Upper lobe of left lung (tissue), 6 donors: Measurements from ENCODE around the gene SYPL2. TPM values are rescaled to one million over a fixed set of nuclear protein-coding genes. Genes with fewer than 3 reads are reported as not detected.
A peak's percentile ranks its signal among the peaks of the same experiment; 100 is the strongest.

Experiments
- ATAC-seq, 2 donors: fragments of 200-7000 bp; cut with Tn5 transposase; one replicate each; pipeline ENCODE4 v1.9.1; 2022; ENCODE audit warnings: mild to moderate bottlenecking in 2 of 2, moderate library complexity in 2 of 2; ENCODE audit not compliant: low FRiP score in 2 of 2
- DNase-seq, 2 donors: peaks; one replicate each; pipeline ENCODE4 v3.0.0-alpha.2; 2019 to 2020
- H3K27ac ChIP-seq, 4 donors: fragments of 200-600 bp; sonication (generic); one replicate each; pipeline ENCODE4 v1.5.1; 2016 to 2019
- H3K27me3 ChIP-seq, 4 donors: fragments of 200-600 bp; sonication (generic); one replicate each; pipeline ENCODE4 v1.5.1; 2017 to 2019
- H3K36me3 ChIP-seq, 4 donors: fragments of 200-600 bp; sonication (generic); one replicate each; pipeline ENCODE4 v1.5.1; 2016 to 2019
- H3K4me1 ChIP-seq, 4 donors: fragments of 200-600 bp; sonication (generic); one replicate each; pipeline ENCODE4 v1.5.1; 2018 to 2019
- H3K4me3 ChIP-seq, 4 donors: fragments of 200-600 bp; sonication (generic); one replicate each; pipeline ENCODE4 v1.5.1; 2017 to 2019; ENCODE audit warnings: mild to moderate bottlenecking in 2 of 4, moderate library complexity in 1 of 4
- H3K9me3 ChIP-seq, 4 donors: fragments of 200-600 bp; sonication (generic); one replicate each; pipeline ENCODE4 v1.5.1; 2018 to 2019
- EP300 ChIP-seq, 4 donors: sonication (generic); formaldehyde crosslinking; IDR thresholded peaks; one replicate each; pipeline ENCODE4 v1.5.1; 2017; ENCODE audit warnings: antibody characterized with exemption in 4 of 4, control low read depth in 2 of 4
- POLR2A ChIP-seq, 4 donors: fragments of 450-650 bp; IDR thresholded peaks; one replicate each; pipeline ENCODE4 v1.5.1; 2016 to 2017; ENCODE audit warnings: antibody characterized with exemption in 4 of 4, mild to moderate bottlenecking in 2 of 4
- POLR2AphosphoS5 ChIP-seq, 2 donors: sonication (generic); formaldehyde crosslinking; IDR thresholded peaks; one replicate each; pipeline ENCODE4 v1.5.1; 2017; ENCODE audit warnings: antibody characterized with exemption in 2 of 2
- WGBS, 2 donors: methylation state at CpG; one replicate each; pipeline ENCODE4 v1.1.5; 2017 to 2018; 5-methylcytosine and 5-hydroxymethylcytosine counted together
- total RNA-seq, 6 donors: library from RNA; depleted of rRNA in 4 of 6; stranded (reverse); fragments of >200 nt in 4 of 6; gene quantifications; one replicate each; pipeline versions ENCODE4 v1.1.0 to v1.2.1, GENCODE V29; 2016 to 2021
- TF ChIP-seq, protein P1 (sequence below), 6 experiments: fragments of 450-650 bp in 4 of 6; fragments of 200-600 bp in 2 of 6; sonication (generic) in 2 of 6; IDR thresholded peaks; one replicate each; pipeline ENCODE4 v1.5.1; 2016 to 2019; ENCODE audit warnings: antibody characterized with exemption in 6 of 6
- donor health status: DM: no; HTN: no; CAD: no; lungs with moderate emphysema.
- donor health status: DM: no; HTN: yes; CAD: no; lungs with severe emphysema.

SYPL2 gene
- 1 to 10 TPM in 4 of 6 donors, under 1 TPM in 2; 0.30 to 3.1 (median 1.1) TPM for total RNA-seq

DNA sequence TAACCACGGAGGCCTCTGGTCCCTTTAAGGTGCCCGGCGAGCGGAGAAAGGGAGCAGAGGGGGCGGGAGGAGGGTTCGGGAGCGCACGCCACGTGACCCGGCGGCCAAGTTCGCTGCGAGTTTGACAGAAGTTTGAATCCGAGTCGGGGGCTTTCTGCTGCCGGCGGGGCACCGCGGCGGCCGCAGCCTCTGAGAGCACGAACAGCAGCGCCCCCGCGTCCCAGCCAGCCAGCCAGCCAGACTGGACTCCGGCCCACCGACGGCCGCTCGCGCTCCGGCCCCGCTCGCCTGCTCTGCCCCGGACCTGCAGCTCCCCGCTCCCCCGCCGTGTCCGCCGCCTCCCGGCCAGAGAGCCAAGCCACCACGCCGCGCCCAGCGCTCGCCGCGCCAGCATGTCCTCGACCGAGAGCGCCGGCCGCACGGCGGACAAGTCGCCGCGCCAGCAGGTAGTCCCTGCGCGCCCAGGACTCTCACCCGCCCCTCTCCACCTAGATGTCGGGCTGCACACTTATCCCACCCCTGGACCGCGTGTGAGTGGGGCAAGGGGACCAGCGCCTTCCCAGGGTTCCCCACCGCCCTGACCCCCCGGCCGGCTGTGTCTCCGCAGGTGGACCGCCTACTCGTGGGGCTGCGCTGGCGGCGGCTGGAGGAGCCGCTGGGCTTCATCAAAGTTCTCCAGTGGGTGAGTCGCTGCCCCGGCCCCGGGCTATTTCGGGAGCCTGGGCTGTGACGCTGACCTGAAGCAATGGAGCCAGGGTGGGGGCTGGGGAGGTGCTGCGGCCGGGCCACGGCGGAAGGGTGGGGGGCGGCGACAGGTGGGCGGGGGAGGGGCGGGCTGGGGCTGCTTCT, at the start of gene SYPL2:
TSS of gene SYPL2 (plus strand) at position 95 of the 849 bp plus-strand sequence. CDS start at position 393, 298 bp downstream.
- DNase-seq = peak; percentile 32 to 90
- peak within 1 kb of the TSS in 1 of 4 donors; percentile 60 for H3K27ac ChIP-seq
- TF ChIP-seq POLR2A (IDR thresholded peaks at IDR 0.05) (no peak), POLR2AphosphoS5 (IDR thresholded peaks at IDR 0.05) (no peak), EP300 (IDR thresholded peaks at IDR 0.05) (no peak)
- TF ChIP-seq, protein P1, sequence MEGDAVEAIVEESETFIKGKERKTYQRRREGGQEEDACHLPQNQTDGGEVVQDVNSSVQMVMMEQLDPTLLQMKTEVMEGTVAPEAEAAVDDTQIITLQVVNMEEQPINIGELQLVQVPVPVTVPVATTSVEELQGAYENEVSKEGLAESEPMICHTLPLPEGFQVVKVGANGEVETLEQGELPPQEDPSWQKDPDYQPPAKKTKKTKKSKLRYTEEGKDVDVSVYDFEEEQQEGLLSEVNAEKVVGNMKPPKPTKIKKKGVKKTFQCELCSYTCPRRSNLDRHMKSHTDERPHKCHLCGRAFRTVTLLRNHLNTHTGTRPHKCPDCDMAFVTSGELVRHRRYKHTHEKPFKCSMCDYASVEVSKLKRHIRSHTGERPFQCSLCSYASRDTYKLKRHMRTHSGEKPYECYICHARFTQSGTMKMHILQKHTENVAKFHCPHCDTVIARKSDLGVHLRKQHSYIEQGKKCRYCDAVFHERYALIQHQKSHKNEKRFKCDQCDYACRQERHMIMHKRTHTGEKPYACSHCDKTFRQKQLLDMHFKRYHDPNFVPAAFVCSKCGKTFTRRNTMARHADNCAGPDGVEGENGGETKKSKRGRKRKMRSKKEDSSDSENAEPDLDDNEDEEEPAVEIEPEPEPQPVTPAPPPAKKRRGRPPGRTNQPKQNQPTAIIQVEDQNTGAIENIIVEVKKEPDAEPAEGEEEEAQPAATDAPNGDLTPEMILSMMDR (IDR thresholded peaks at IDR 0.05) = peak in 1 of 6 experiments; percentile 24

DNA sequence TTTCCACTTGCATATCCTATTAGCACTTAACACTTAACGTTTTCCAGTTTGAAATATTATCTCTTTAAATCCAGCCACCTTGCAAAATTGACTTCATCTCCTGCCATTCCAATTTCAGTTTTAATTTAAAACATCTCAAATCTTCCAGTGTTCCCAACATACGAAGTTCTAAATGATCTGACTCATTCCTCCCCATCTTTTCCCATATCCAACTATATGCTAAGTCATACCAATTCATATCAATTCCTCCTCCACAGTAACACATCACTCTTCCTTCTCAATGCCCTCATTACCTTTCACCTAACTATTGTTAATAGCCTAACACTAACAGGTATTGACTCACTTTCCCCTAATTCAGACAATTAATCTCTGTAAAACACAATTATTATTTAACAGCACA, 42.8 kb upstream of the SYPL2 start:
- Histone ChIP-seq H3K4me3 (no peak overlapping the region), H3K4me1 (peaks cover 17 to 47% (median 29%) of the 10 kb centered on the region in 4 donors), H3K27me3 (no peaks in the 10 kb centered on the region), H3K36me3 (peaks cover 13 to 34% (median 21%) of the 10 kb centered on the region in 4 donors), H3K27ac (no peak overlapping the region), H3K9me3 (no peaks in the 10 kb centered on the region)
- WGBS, 2 donors = 71 to 72% methylated on average over 2 of the region's 2 CpGs
- no peak for ATAC-seq
- no peak for DNase-seq
- TF ChIP-seq, protein P1 (IDR thresholded peaks at IDR 0.05) = no peak
- no peak for TF ChIP-seq POLR2A (IDR thresholded peaks at IDR 0.05)
- no peak for TF ChIP-seq POLR2AphosphoS5 (IDR thresholded peaks at IDR 0.05)
- no peak for TF ChIP-seq EP300 (IDR thresholded peaks at IDR 0.05)

More for the DNA sequence above, at the start of gene SYPL2:
- H3K4me1 ChIP-seq = peaks cover 11 to 14% (median 12%) of the 10 kb centered on the region in 4 donors
- peak; percentile 77 to 90 for ATAC-seq
- 1 to 2% methylated on average over 41 to 70 of the region's 88 CpGs for WGBS, 2 donors
- peak within 1 kb of the TSS; percentile 47 to 79 (median 62) for H3K4me3 ChIP-seq
- H3K36me3 ChIP-seq = no peaks in the 10 kb centered on the region
- H3K27me3 ChIP-seq = peaks cover 0 to 25% (median 12%) of the 10 kb centered on the region in 4 donors
- no peaks in the 10 kb centered on the region for H3K9me3 ChIP-seq

DNA sequence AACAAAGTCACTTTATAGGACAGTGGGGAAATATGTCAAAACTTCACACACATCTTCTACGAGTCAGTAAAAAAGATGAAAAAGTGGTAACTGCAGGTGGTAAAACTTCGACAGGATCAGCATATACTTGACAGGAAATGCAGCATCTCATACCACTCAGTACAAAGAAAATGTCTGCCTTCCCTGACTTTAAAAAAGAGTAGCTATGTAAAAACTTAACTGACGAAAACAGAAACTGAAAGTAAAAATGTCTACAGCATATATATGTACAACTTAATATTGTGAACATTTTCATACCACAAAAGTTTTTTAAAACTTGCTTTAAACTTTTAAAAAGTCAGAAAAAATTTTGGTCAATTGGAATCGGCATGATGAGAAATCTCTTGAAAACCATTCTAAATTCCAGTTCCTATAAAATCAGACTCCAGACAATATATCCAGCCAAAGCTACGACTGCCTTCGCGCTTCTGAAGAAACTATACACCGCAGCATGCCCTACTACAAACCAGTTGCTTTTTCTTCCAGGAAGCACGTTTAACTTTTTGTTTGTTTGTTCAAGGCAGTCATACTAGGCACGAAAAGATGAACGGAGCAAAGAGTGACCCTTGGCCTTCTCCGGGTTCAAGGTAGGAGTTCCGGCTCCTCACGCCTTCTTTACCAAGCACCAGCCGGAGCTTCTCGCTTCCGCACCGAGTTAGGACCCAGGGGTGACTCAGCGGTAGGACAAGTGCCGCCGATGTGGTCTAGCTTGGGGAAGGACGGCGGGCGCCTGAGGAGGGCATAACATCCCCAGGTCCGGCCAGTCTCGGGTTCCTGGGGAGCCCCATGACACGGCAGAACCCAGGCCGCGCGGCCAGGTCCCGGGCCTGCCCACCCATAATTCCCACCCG, 40.7 kb upstream of the SYPL2 start:
- DNase-seq (peak in 1 of 2 donors; percentile 76), ATAC-seq (peak; percentile 65 to 81)
- 0 to 3% methylated on average over 11 to 29 of the region's 32 CpGs for WGBS, 2 donors
- H3K27ac ChIP-seq = peak overlapping the region; percentile 86 to 94 (median 91)
- peaks cover 0 to 13% (median 5%) of the 10 kb centered on the region in 4 donors for H3K36me3 ChIP-seq
- H3K4me3 ChIP-seq = peak overlapping the region; percentile 74 to 95 (median 79)
- H3K4me1 ChIP-seq = peaks cover 17 to 47% (median 29%) of the 10 kb centered on the region in 4 donors
- H3K9me3 ChIP-seq = no peaks in the 10 kb centered on the region
- no peak for TF ChIP-seq POLR2AphosphoS5 (IDR thresholded peaks at IDR 0.05)
- TF ChIP-seq, protein P1 (IDR thresholded peaks at IDR 0.05) = peak in 1 of 6 experiments; percentile 28
- no peak for TF ChIP-seq EP300 (IDR thresholded peaks at IDR 0.05)
- no peaks in the 10 kb centered on the region for H3K27me3 ChIP-seq

DNA sequence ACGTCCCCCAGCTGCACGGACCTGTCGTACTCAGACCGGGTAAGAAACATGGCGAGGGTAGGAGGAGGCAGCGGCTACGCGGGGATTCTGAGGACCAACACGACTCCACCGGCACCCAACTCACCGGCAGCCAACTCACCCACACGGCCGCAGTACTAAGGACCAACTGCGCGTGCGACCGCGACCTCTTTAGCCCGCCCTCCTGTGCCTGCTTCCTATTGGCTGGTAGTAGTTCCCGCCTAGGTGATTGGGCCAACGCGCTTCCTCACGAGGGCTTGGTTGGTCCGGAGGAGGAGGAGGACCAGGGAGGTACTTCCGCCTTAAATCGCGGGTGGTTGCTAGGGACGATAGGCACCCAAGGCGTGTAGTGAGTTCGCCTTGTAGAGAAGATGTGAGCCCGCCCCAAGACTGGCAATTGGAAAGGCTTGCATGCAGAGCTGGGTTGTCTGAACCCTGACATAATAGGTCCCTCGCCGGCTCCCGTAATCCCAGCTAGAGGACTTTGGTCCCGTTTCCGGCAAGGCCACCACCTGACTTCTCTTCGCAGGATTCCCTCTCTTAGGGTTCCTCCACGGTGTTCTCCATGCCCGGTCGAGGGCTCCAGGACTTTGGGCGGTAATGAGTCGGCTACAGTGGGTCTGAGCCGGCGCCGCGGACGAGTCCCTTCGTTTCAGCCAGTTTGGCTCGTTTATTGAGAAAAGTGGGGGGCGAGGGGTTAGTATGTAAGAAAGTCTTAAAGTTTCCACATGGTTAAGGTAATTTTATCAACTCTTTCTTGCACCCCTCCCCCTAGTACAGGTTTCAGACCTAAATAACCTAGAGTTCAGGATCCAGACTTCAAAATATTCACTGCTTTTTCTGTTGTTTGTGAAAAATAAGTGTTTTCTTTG, 39.8 kb upstream of the SYPL2 start, which contains the start of gene PSMA5:
TSS of gene PSMA5 (minus strand) at position 168 of the 890 bp plus-strand sequence. CDS start at position 50, 118 bp downstream.
- no peaks in the 10 kb centered on the region for H3K27me3 ChIP-seq
- TF ChIP-seq EP300 (IDR thresholded peaks at IDR 0.05) (peak in 1 of 4 donors; percentile 28), POLR2AphosphoS5 (IDR thresholded peaks at IDR 0.05) (peak; percentile 89), POLR2A (IDR thresholded peaks at IDR 0.05) (peak; percentile 25 to 91 (median 76))
- TF ChIP-seq, protein P1 (IDR thresholded peaks at IDR 0.05) = peak in 1 of 6 experiments; percentile 7
- peak within 1 kb of the TSS; percentile 86 to 94 (median 91) for H3K27ac ChIP-seq
- ATAC-seq (peak; percentile 99), DNase-seq (peak; percentile 93 to 99)
- H3K36me3 ChIP-seq = peaks cover 0 to 4% (median 0%) of the 10 kb centered on the region in 4 donors
- H3K4me1 ChIP-seq = peaks cover 17 to 47% (median 29%) of the 10 kb centered on the region in 4 donors
- no peaks in the 10 kb centered on the region for H3K9me3 ChIP-seq
- H3K4me3 ChIP-seq = peak within 1 kb of the TSS; percentile 74 to 95 (median 79)
- 0% methylated on average over 6 to 39 of the region's 50 CpGs for WGBS, 2 donors
